HEK293T (cell line): ENCODE data around the gene TFAM.
A peak's percentile ranks its signal among the peaks of the same experiment; 100 is the strongest.
"Not testable (repeated sequence)": the region's sequence is repeated elsewhere in the genome, so short reads cannot be mapped to it uniquely, and the experiment has no call there.

ENCODE experiments used
- CTCF ChIA-PET: fragments of 350-600 bp; formaldehyde crosslinking; extraction: SDS; loops from one replicate; lab custom pipeline; 2021; ENCODE audit warnings: antibody characterized with exemption, inconsistent platforms; lab: Yijun Ruan, JAX
- POLR2A ChIA-PET: fragments of 350-600 bp; formaldehyde crosslinking; extraction: SDS; loops from one replicate; lab custom pipeline; 2020; ENCODE audit warnings: antibody characterized with exemption, inconsistent platforms; lab: Yijun Ruan, JAX
- DNase-seq: peaks from one replicate; pipeline ENCODE4 v3.0.0; 2012; ENCODE audit warnings: mixed read lengths; ENCODE audit errors: extremely low spot score
- ARNT ChIP-seq: fragments of 450-650 bp; IDR thresholded peaks from 2 replicates; pipeline ENCODE4 v1.6.1; 2017; ENCODE audit warnings: mild to moderate bottlenecking
- BHLHE40 ChIP-seq: fragments of 450-650 bp; IDR thresholded peaks from 2 replicates; pipeline ENCODE4 v1.6.1; 2016; ENCODE audit warnings: mild to moderate bottlenecking, moderate library complexity, borderline replicate concordance
- CTBP1 ChIP-seq: fragments of 450-650 bp; IDR thresholded peaks from 2 replicates; pipeline ENCODE4 v1.6.1; 2016; ENCODE audit warnings: borderline replicate concordance
- ELF4 ChIP-seq: fragments of 450-650 bp; IDR thresholded peaks from 2 replicates; pipeline ENCODE4 v1.6.1; 2017; ENCODE audit warnings: antibody characterized with exemption
- FOXA1 ChIP-seq: fragments of 450-650 bp; IDR thresholded peaks from 2 replicates; pipeline ENCODE4 v1.6.1; 2016; ENCODE audit warnings: mild to moderate bottlenecking
- FOXK2 ChIP-seq: fragments of 450-650 bp; IDR thresholded peaks from 2 replicates; pipeline ENCODE4 v1.6.1; 2016; ENCODE audit warnings: mild to moderate bottlenecking
- FOXM1 ChIP-seq: fragments of 450-650 bp; IDR thresholded peaks from 2 replicates; pipeline ENCODE4 v1.6.1; 2017; ENCODE audit warnings: mild to moderate bottlenecking, borderline replicate concordance
- HDGF ChIP-seq: fragments of 450-650 bp; IDR thresholded peaks from 2 replicates; pipeline ENCODE4 v1.6.1; 2017; ENCODE audit warnings: antibody characterized with exemption, borderline replicate concordance
- L3MBTL2 ChIP-seq: fragments of 450-650 bp; conservative IDR thresholded peaks from 2 replicates; pipeline ENCODE4 v1.6.1; 2016; ENCODE audit warnings: mild to moderate bottlenecking
- LEF1 ChIP-seq: fragments of 450-650 bp; IDR thresholded peaks from 2 replicates; pipeline ENCODE4 v1.6.1; 2017; ENCODE audit warnings: mild to moderate bottlenecking, borderline replicate concordance
- NFRKB ChIP-seq: fragments of 450-650 bp; IDR thresholded peaks from 2 replicates; pipeline ENCODE4 v1.6.1; 2016; ENCODE audit warnings: mild to moderate bottlenecking, moderate library complexity
- PKNOX1 ChIP-seq: fragments of 450-650 bp; IDR thresholded peaks from 2 replicates; pipeline ENCODE4 v1.6.1; 2016
- SP1 ChIP-seq: fragments of 450-650 bp; IDR thresholded peaks from 2 replicates; pipeline ENCODE4 v1.6.1; 2017
- SUZ12 ChIP-seq: fragments of 450-650 bp; IDR thresholded peaks from 2 replicates; pipeline ENCODE4 v1.6.1; 2016; ENCODE audit warnings: mild to moderate bottlenecking
- TARDBP ChIP-seq: fragments of 450-650 bp; IDR thresholded peaks from 2 replicates; pipeline ENCODE4 v1.6.1; 2016
- ZNF384 ChIP-seq: fragments of 450-650 bp; IDR thresholded peaks from 2 replicates; pipeline ENCODE4 v1.6.1; 2016

TFAM gene

GRCh38 chr10:58424176-58424575 is 39.0 kb downstream of the TFAM start:
- no peak for DNase-seq
- POLR2A ChIA-PET = no interaction called here
- TF ChIP-seq PKNOX1 (no peak), FOXK2 (no peak), TARDBP (no peak), CTBP1 (no peak), FOXA1 (no peak), ZNF384 (no peak), SP1 (no peak), LEF1 (no peak), NFRKB (no peak), SUZ12 (no peak), ARNT (no peak)
- CTCF ChIA-PET = no interaction called here

GRCh38 chr10:58428436-58428835 is 43.2 kb downstream of the TFAM start:
- DNase-seq, POLR2A ChIA-PET, CTCF ChIA-PET: not testable (repeated sequence)

GRCh38 chr10:58431903-58432302 is 46.7 kb downstream of the TFAM start:
- POLR2A ChIA-PET = no interaction called here
- no peak for DNase-seq
- CTCF ChIA-PET = interaction anchor here (0.7 kb wide), 1 partner anchor 60 kb away, joined by 6 read pairs; no protein-coding TSS in a partner anchor
- TF ChIP-seq FOXA1 = no peak
- no peak for TF ChIP-seq BHLHE40
- no peak for TF ChIP-seq ELF4
- no peak for TF ChIP-seq FOXK2
- TF ChIP-seq ARNT = no peak
- TF ChIP-seq SP1 = no peak
- no peak for TF ChIP-seq NFRKB
- no peak for TF ChIP-seq CTBP1
- TF ChIP-seq TARDBP = no peak
- no peak for TF ChIP-seq SUZ12
- no peak for TF ChIP-seq LEF1
- TF ChIP-seq FOXM1 = no peak
- TF ChIP-seq PKNOX1 = no peak
- no peak for TF ChIP-seq HDGF
- no peak for TF ChIP-seq L3MBTL2
- TF ChIP-seq ZNF384 = no peak

- DNase-seq = no peak
- TF ChIP-seq BHLHE40 (no peak), PKNOX1 (no peak), ZNF384 (no peak), CTBP1 (no peak), TARDBP (no peak), LEF1 (no peak), FOXM1 (no peak), FOXA1 (no peak), NFRKB (no peak)
- POLR2A ChIA-PET = no interaction called here
- CTCF ChIA-PET = no interaction called here
Observed at GRCh38 chr10:58433066-58433465, 47.9 kb downstream of the TFAM start.

- TF ChIP-seq SP1 (no peak), CTBP1 (no peak), L3MBTL2 (no peak), BHLHE40 (no peak), FOXA1 (no peak), NFRKB (no peak), FOXM1 (no peak), PKNOX1 (no peak)
- CTCF ChIA-PET = no interaction called here
Observed at GRCh38 chr10:58433571-58433970, 48.4 kb downstream of the TFAM start.

GRCh38 chr10:58435297-58435985 is 50.2 kb downstream of the TFAM start:
- peak; percentile 21 for DNase-seq
- CTCF ChIA-PET = interaction anchor here (0.7 kb wide), 1 partner anchor 95 kb away, joined by 4 read pairs; no protein-coding TSS in a partner anchor
- POLR2A ChIA-PET = no interaction called here
- no peak for TF ChIP-seq FOXA1
- no peak for TF ChIP-seq ARNT
- no peak for TF ChIP-seq CTBP1
- no peak for TF ChIP-seq TARDBP
- TF ChIP-seq HDGF = no peak
- no peak for TF ChIP-seq ELF4
- TF ChIP-seq LEF1 = no peak
- TF ChIP-seq FOXM1 = no peak
- no peak for TF ChIP-seq ZNF384
- no peak for TF ChIP-seq FOXK2
- TF ChIP-seq PKNOX1 = no peak

More at GRCh38 chr10:58433571-58433970, 48.4 kb downstream of the TFAM start:
- no peak for DNase-seq
- POLR2A ChIA-PET = no interaction called here
